Measurements from ENCODE around the gene FGF14. TPM values are rescaled to one million over a fixed set of nuclear protein-coding genes. Genes with fewer than 3 reads are reported as not detected.

Gene FGF14
- total and polyA plus RNA-seq, 2 donors (not counting 3 experiments of a cell fraction or from before 2014, with no cell fraction given), result not detected

GRCh38 chr13:102440259-102440936, 38.5 kb upstream of the FGF14 start:
- Histone ChIP-seq H2AFZ (ENCODE audit: low read depth, low read length) (no peak overlapping the region), H3K27ac (ENCODE audit: insufficient read depth, low read depth, low read length) (no peak overlapping the region), H3K36me3 (ENCODE audit: control insufficient read depth in 2 of 2, extremely low read depth in 1 of 2, insufficient read depth in 2 of 2, low read length in 2 of 2) (no peaks in the 10 kb centered on the region), H4K20me1 (replicated peaks; ENCODE audit: control insufficient read depth, extremely low read depth, insufficient read depth, low read length) (no peaks in the 10 kb centered on the region), H3K4me2 (ENCODE audit: insufficient read depth, low read length) (no peak overlapping the region), H3K9me3 (replicated peaks; ENCODE audit: control insufficient read depth, insufficient read depth, low read length) (no peaks in the 10 kb centered on the region), H3K4me3 (replicated peaks in 1 of 3; ENCODE audit: insufficient read depth in 1 of 3, low read depth in 1 of 3, low read length in 3 of 3) (no peak overlapping the region), H3K9me1 (replicated peaks; ENCODE audit: control insufficient read depth, extremely low read depth, insufficient read depth, low read length) (no peaks in the 10 kb centered on the region), H3K27me3 (ENCODE audit: control insufficient read depth in 2 of 2, insufficient read depth in 2 of 2, low read length in 2 of 2) (no peaks in the 10 kb centered on the region), H3K4me1 (ENCODE audit: control insufficient read depth, extremely low read depth, insufficient read depth, low read length) (no peaks in the 10 kb centered on the region), H3K79me2 (ENCODE audit: control insufficient read depth, insufficient read depth, low read length) (no peaks in the 10 kb centered on the region), H3K9ac (replicated peaks; ENCODE audit: extremely low read depth, insufficient read depth, low read length) (no peak overlapping the region)
- TF ChIP-seq FOS (IDR thresholded peaks at IDR 0.05; ENCODE audit: borderline replicate concordance, insufficient read depth, low read length), result no peak
- TF ChIP-seq GATA2 (IDR thresholded peaks at IDR 0.05; ENCODE audit: insufficient read depth, insufficient read length, low read depth, low read length), result no peak
- no peak for TF ChIP-seq CTCF (IDR thresholded peaks at IDR 0.05; ENCODE audit: extremely low read depth in 1 of 2, insufficient read depth in 1 of 2, low read depth in 1 of 2, low read length in 2 of 2)
- TF ChIP-seq POLR2A (IDR thresholded peaks at IDR 0.05; ENCODE audit: low read depth, low read length), result no peak
- TF ChIP-seq POLR2AphosphoS5 (IDR thresholded peaks at IDR 0.05; ENCODE audit: insufficient read depth, low read depth, low read length), result no peak
- no peak for TF ChIP-seq MAX (IDR thresholded peaks at IDR 0.05; ENCODE audit: insufficient read depth, insufficient read length)
- no peak for TF ChIP-seq EZH2 (IDR thresholded peaks at IDR 0.05; ENCODE audit: borderline replicate concordance, low read depth, low read length, severe bottlenecking)
- no peak for TF ChIP-seq JUN (IDR thresholded peaks at IDR 0.05; ENCODE audit: borderline replicate concordance, insufficient read depth, insufficient read length, low read depth)
- TF ChIP-seq MYC (IDR thresholded peaks at IDR 0.05; ENCODE audit: low read depth, low read length), result no peak
- ChIA-PET POLR2A (no interaction called here), CTCF (no interaction called here)
- no peak for FAIRE-seq
- dilution Hi-C loops (cut with MboI; ENCODE audit: extremely low pct_ligation_motif_present, low sequenced_read_pairs) (no loop called here), intact Hi-C loops (cut with micrococcal nuclease) (no loop called here)
- DNase-seq (ENCODE audit: low read depth, low spot score), result no peak
- BruUV-seq (replicated peaks), result no TSS peak
